ENCODE measurements around the gene DAPK1.

GRCh38 chr9:87516926-87517290 is 19.2 kb downstream of the DAPK1 start:
- TF ChIP-seq CTCF (IDR thresholded peaks at IDR 0.05) (no peak), EZH2phosphoT487 (IDR thresholded peaks at IDR 0.05) (no peak), EZH2 (IDR thresholded peaks at IDR 0.05) (no peak)

Measured in neural progenitor cell (in vitro differentiated cells).